ENCODE data around the gene GSE1. TPM values are rescaled to one million over a fixed set of nuclear protein-coding genes. Genes with fewer than 3 reads are reported as not detected.

GSE1 gene
- total and polyA plus RNA-seq, 5 donors from 2014 or later: 0.38 to 17.1 (median 0.55) TPM

DNA sequence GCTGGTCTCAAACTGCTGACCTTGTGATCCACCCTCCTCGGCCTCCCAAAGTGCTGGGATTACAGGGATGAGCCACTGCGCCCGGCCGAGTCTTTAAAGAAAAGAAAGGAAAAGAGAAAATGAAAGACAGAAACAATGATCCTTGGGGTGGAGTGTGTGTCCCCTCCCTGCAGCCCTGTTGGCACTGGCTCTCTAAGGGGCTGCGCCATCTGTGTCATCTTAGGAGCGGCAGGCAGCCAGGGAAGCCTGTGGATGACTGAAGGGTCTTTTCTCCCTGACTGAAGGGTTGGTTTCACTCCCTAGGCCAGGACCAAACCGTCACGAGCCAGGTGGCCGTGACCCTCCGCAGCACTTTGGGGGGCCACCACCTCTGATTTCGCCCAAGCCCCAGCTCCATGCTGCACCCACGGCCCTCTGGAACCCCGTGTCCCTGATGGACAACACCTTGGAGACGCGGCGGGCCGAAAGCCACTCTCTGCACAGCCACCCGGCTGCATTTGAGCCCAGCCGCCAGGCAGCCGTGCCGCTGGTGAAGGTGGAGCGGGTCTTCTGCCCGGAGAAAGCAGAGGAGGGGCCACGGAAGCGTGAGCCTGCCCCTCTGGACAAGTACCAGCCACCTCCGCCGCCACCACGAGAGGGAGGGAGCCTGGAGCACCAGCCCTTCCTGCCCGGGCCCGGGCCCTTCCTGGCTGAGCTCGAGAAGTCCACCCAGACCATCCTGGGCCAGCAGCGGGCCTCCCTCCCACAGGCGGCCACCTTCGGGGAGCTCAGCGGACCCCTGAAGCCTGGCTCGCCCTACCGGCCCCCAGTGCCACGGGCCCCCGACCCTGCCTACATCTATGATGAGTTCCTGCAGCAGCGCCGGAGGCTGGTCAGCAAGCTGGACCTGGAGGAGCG, 48.0 kb downstream of the GSE1 start:
- H3K27ac ChIP-seq (ENCODE audit: insufficient read depth, low read length, poor library complexity, severe bottlenecking): no peak overlapping the region
- no peak for ATAC-seq (ENCODE audit: low read depth in 2 of 2)
- Mint-ChIP-seq H3K9me3 (no peaks in the 10 kb centered on the region), H3K36me3 (peaks cover 26% of the 10 kb centered on the region), H3K4me1 (peaks cover 0 to 3% (median 0%) of the 10 kb centered on the region in 4 donors), H3K27ac (no peak overlapping the region), H3K4me3 (no peak overlapping the region), H3K27me3 (no peaks in the 10 kb centered on the region)
- no peak for DNase-seq
- H3K9me3 ChIP-seq (ENCODE audit: control insufficient read depth in 2 of 2, low read length in 2 of 2): no peaks in the 10 kb centered on the region
- peaks cover 21% of the 10 kb centered on the region for H3K36me3 ChIP-seq (ENCODE audit: control insufficient read depth, insufficient read depth, low read length)
- no peaks in the 10 kb centered on the region for H3K27me3 ChIP-seq (ENCODE audit: control insufficient read depth, insufficient read depth, low read length)
- H3K4me3 ChIP-seq (ENCODE audit: low read depth, low read length): no peak overlapping the region
- no peaks in the 10 kb centered on the region for H3K4me1 ChIP-seq (ENCODE audit: control insufficient read depth, insufficient read depth, low read length, poor library complexity, severe bottlenecking)

DNA sequence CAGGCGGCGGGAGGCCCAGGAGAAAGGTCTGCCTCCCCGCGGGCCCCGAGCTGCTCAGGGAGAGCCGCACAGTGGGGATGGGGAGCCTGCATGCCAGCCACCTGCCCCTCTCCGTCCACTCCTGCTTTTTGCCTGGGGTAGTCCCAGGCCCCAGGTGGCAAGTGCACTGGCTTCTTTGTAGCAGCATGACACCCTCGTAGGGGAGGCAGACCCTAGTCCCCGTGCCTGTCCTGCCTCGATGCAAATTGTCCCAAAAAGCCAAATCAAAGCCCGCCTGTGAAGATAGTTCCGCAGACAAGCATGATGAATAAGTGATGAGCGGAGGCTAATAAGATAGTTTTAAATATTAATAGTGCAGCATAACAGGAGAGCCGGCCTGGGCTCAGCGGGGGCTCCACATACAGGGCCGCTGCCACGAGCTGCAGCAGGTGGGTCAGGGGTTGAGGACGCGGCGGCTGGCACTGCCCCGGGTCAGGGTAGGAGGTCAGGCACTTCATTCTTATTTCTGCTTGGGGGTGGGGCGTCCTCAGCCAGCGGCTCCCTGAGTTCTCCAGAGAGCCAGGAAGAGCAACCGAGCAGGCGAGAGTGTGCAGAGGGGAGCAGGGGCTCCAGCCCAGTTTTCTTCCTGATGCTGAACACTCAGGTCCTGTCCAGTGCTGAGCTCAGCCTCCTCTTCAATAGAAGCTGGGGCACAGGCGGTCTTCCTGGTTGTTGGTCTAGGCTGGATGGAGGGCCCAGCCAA, 48.8 kb downstream of the GSE1 start:
- Histone ChIP-seq H3K27me3 (ENCODE audit: control insufficient read depth, insufficient read depth, low read length) (no peaks in the 10 kb centered on the region), H3K4me1 (ENCODE audit: control insufficient read depth, insufficient read depth, low read length, poor library complexity, severe bottlenecking) (no peaks in the 10 kb centered on the region), H3K9me3 (ENCODE audit: control insufficient read depth in 2 of 2, low read length in 2 of 2) (no peaks in the 10 kb centered on the region), H3K4me3 (ENCODE audit: low read depth, low read length) (no peak overlapping the region), H3K36me3 (ENCODE audit: control insufficient read depth, insufficient read depth, low read length) (peaks cover 27% of the 10 kb centered on the region), H3K27ac (ENCODE audit: insufficient read depth, low read length, poor library complexity, severe bottlenecking) (no peak overlapping the region)
- ATAC-seq (ENCODE audit: low read depth in 2 of 2) (no peak), DNase-seq (no peak)
- Mint-ChIP-seq H3K4me1 (peaks cover 0 to 3% (median 0%) of the 10 kb centered on the region in 4 donors), H3K27ac (no peak overlapping the region), H3K4me3 (no peak overlapping the region), H3K36me3 (peaks cover 27% of the 10 kb centered on the region), H3K27me3 (no peaks in the 10 kb centered on the region), H3K9me3 (no peaks in the 10 kb centered on the region)

DNA sequence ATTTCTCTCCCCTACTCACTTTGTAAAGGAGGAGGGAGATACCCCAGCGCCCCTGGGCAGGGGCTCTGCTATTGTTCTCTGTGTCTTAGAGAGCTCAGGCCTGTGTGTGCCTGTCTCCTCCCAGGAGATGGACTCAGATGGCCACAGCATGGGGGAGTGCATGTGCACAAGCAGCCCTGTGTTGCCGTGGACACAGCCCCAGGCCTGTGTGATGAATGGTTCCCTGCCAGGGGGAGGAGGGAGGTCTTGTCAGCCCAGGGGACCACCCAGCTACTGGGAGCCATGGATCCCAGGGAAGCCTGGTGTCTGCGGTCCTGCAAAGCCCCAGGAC, 49.3 kb downstream of the GSE1 start:
- Histone ChIP-seq H3K27ac (ENCODE audit: insufficient read depth, low read length, poor library complexity, severe bottlenecking) (no peak overlapping the region), H3K4me1 (ENCODE audit: control insufficient read depth, insufficient read depth, low read length, poor library complexity, severe bottlenecking) (no peaks in the 10 kb centered on the region), H3K4me3 (ENCODE audit: low read depth, low read length) (no peak overlapping the region), H3K27me3 (ENCODE audit: control insufficient read depth, insufficient read depth, low read length) (no peaks in the 10 kb centered on the region), H3K36me3 (ENCODE audit: control insufficient read depth, insufficient read depth, low read length) (peaks cover 28% of the 10 kb centered on the region), H3K9me3 (ENCODE audit: control insufficient read depth in 2 of 2, low read length in 2 of 2) (no peaks in the 10 kb centered on the region)
- DNase-seq (no peak), ATAC-seq (ENCODE audit: low read depth in 2 of 2) (no peak)
- Mint-ChIP-seq H3K27me3 (no peaks in the 10 kb centered on the region), H3K27ac (no peak overlapping the region), H3K36me3 (peaks cover 27% of the 10 kb centered on the region), H3K4me1 (peaks cover 0 to 3% (median 0%) of the 10 kb centered on the region in 4 donors), H3K9me3 (no peaks in the 10 kb centered on the region), H3K4me3 (no peak overlapping the region)

DNA sequence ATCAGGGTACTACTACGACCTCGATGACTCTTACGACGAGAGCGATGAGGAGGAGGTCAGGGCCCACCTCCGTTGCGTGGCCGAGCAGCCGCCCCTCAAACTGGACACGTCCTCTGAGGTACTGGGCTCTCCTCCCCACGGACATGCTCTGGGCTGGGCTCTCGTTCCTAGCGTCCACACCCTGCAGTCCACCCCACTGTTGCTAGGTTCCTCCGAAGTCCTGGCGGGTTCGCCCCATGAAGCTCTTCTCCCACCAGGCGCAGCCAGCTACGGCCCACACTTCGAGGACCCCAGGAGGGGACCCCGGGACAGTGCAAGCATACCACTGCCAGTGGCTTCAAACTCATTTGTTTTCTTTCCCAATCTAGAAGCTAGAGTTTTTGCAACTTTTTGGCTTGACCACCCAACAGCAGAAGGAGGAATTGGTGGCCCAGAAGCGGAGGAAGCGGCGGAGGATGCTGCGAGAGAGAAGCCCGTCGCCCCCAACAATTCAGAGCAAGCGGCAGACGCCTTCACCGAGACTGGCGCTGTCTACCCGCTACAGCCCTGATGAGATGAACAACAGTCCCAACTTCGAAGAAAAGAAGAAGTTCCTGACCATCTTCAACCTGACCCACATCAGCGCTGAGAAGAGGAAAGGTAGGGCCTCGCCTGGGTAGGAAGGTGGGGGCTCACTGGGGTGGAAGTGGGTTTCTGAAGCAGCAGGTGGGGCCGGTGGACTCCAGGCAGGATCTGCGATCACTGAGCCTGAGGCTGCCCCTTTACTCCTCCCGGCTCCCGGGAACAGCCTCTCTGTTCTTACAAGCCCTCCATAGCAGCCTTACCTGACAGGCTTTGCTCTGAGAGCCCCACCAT, 50.1 kb downstream of the GSE1 start:
- Mint-ChIP-seq H3K4me1 (peaks cover 0 to 3% (median 0%) of the 10 kb centered on the region in 4 donors), H3K36me3 (peaks cover 23% of the 10 kb centered on the region), H3K9me3 (no peaks in the 10 kb centered on the region), H3K27me3 (no peaks in the 10 kb centered on the region), H3K27ac (no peak overlapping the region), H3K4me3 (no peak overlapping the region)
- ATAC-seq (ENCODE audit: low read depth in 2 of 2): no peak
- H3K9me3 ChIP-seq (ENCODE audit: control insufficient read depth in 2 of 2, low read length in 2 of 2): no peaks in the 10 kb centered on the region
- H3K4me1 ChIP-seq (ENCODE audit: control insufficient read depth, insufficient read depth, low read length, poor library complexity, severe bottlenecking): no peaks in the 10 kb centered on the region
- no peak overlapping the region for H3K27ac ChIP-seq (ENCODE audit: insufficient read depth, low read length, poor library complexity, severe bottlenecking)
- no peaks in the 10 kb centered on the region for H3K27me3 ChIP-seq (ENCODE audit: control insufficient read depth, insufficient read depth, low read length)
- DNase-seq: no peak
- H3K4me3 ChIP-seq (ENCODE audit: low read depth, low read length): no peak overlapping the region
- H3K36me3 ChIP-seq (ENCODE audit: control insufficient read depth, insufficient read depth, low read length): peaks cover 28% of the 10 kb centered on the region

DNA sequence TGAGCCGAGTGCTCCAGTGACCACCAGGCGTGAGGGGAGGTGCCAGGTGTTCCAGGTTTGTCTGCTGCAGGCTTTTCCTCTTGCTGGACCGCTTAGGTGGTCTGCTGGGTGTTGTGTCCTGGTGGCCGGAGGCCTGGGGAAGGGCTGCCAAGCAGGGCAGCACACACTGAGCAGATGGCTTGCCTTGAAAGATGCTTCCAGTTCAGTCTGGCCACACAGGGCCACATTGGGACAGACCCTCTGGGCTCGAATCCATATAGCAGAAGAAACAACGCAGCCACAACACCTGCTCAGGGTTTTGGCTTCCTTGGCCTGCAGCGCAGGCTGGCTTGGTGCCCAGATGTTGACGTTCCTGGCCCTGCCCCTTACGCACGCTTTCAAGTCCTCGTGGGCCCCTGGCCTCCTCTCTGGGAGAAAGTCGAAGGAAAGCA, 50.8 kb downstream of the GSE1 start:
- ATAC-seq (ENCODE audit: low read depth in 2 of 2): no peak
- no peak overlapping the region for H3K27ac ChIP-seq (ENCODE audit: insufficient read depth, low read length, poor library complexity, severe bottlenecking)
- Mint-ChIP-seq H3K4me3 (no peak overlapping the region), H3K27ac (no peak overlapping the region), H3K36me3 (peaks cover 23% of the 10 kb centered on the region), H3K9me3 (no peaks in the 10 kb centered on the region), H3K4me1 (peaks cover 0 to 3% (median 0%) of the 10 kb centered on the region in 4 donors), H3K27me3 (no peaks in the 10 kb centered on the region)
- DNase-seq: no peak
- H3K4me3 ChIP-seq (ENCODE audit: low read depth, low read length): no peak overlapping the region
- no peaks in the 10 kb centered on the region for H3K27me3 ChIP-seq (ENCODE audit: control insufficient read depth, insufficient read depth, low read length)
- no peaks in the 10 kb centered on the region for H3K9me3 ChIP-seq (ENCODE audit: control insufficient read depth in 2 of 2, low read length in 2 of 2)
- H3K36me3 ChIP-seq (ENCODE audit: control insufficient read depth, insufficient read depth, low read length): peaks cover 33% of the 10 kb centered on the region
- no peaks in the 10 kb centered on the region for H3K4me1 ChIP-seq (ENCODE audit: control insufficient read depth, insufficient read depth, low read length, poor library complexity, severe bottlenecking)

DNA sequence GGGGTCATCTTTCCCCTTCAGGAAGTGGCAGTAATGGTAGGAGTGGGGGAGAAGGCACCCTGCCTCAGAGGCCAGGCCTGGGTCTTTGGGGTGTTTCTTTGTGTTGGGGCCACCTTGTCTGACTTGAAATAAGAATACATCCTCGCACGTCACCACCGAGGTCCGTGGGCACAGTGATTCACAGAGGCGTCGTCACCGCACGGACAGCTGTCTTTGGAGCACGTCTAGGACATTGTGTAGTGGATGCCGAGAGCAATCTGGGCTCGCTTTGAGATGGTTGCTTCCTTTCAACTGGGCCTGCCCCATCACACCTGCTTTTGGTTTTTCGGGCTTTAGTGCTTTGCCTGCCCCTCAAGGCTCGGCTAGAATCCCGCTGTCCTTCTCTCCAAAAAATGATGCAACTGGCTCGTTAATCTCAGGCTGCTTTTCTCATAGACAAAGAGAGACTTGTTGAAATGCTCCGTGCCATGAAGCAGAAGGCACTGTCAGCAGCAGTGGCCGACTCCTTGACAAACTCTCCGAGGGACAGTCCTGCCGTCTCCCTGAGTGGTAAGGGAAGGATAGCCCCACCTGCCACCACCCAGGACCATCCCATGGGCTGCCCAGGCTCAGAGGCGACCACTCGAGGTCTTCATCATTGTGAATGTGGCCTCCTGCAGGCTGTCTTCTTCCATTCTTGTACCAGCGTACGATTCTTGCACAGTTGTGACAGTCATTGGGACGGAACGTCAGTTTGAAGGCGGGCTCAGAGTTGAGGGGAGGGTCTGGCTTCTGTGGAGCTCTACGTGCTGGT, 51.7 kb downstream of the GSE1 start:
- Histone ChIP-seq H3K36me3 (ENCODE audit: control insufficient read depth, insufficient read depth, low read length) (peaks cover 36% of the 10 kb centered on the region), H3K27ac (ENCODE audit: insufficient read depth, low read length, poor library complexity, severe bottlenecking) (no peak overlapping the region), H3K27me3 (ENCODE audit: control insufficient read depth, insufficient read depth, low read length) (no peaks in the 10 kb centered on the region), H3K4me3 (ENCODE audit: low read depth, low read length) (no peak overlapping the region), H3K4me1 (ENCODE audit: control insufficient read depth, insufficient read depth, low read length, poor library complexity, severe bottlenecking) (no peaks in the 10 kb centered on the region), H3K9me3 (ENCODE audit: control insufficient read depth in 2 of 2, low read length in 2 of 2) (no peaks in the 10 kb centered on the region)
- peaks cover 21% of the 10 kb centered on the region for H3K36me3 Mint-ChIP-seq
- peak overlapping the region in 1 of 3 donors; percentile 26 for H3K27ac Mint-ChIP-seq
- H3K4me1 Mint-ChIP-seq: peaks cover 0 to 3% (median 0%) of the 10 kb centered on the region in 4 donors
- H3K27me3 Mint-ChIP-seq: no peaks in the 10 kb centered on the region
- H3K4me3 Mint-ChIP-seq: no peak overlapping the region
- no peak for DNase-seq
- no peak for ATAC-seq (ENCODE audit: low read depth in 2 of 2)
- no peaks in the 10 kb centered on the region for H3K9me3 Mint-ChIP-seq

DNA sequence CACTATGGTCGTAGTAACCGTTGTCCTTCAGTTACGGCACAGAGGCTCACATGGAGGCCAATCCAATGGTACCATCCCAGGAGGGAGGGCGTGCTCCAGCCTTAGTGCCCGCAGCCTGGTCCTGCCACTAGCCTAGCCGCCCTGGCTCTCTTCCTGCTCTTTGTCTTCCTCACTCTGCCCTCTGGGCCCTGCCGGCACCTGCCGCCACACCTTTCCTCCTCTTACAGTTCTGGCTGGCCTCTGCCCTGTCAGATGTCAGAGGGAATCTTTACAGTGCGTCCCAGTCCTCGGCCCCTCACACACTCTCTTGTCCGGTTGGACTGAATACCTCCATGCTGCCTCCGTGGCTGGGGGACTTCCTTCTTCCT, 52.2 kb downstream of the GSE1 start:
- Mint-ChIP-seq H3K27ac (peak overlapping the region in 1 of 3 donors; percentile 55), H3K9me3 (no peaks in the 10 kb centered on the region), H3K36me3 (peaks cover 23% of the 10 kb centered on the region), H3K4me1 (peaks cover 0 to 3% (median 0%) of the 10 kb centered on the region in 4 donors), H3K4me3 (no peak overlapping the region), H3K27me3 (no peaks in the 10 kb centered on the region)
- no peaks in the 10 kb centered on the region for H3K9me3 ChIP-seq (ENCODE audit: control insufficient read depth in 2 of 2, low read length in 2 of 2)
- no peaks in the 10 kb centered on the region for H3K4me1 ChIP-seq (ENCODE audit: control insufficient read depth, insufficient read depth, low read length, poor library complexity, severe bottlenecking)
- no peak overlapping the region for H3K4me3 ChIP-seq (ENCODE audit: low read depth, low read length)
- no peak overlapping the region for H3K27ac ChIP-seq (ENCODE audit: insufficient read depth, low read length, poor library complexity, severe bottlenecking)
- ATAC-seq (ENCODE audit: low read depth in 2 of 2): no peak
- no peaks in the 10 kb centered on the region for H3K27me3 ChIP-seq (ENCODE audit: control insufficient read depth, insufficient read depth, low read length)
- no peak for DNase-seq
- H3K36me3 ChIP-seq (ENCODE audit: control insufficient read depth, insufficient read depth, low read length): peaks cover 42% of the 10 kb centered on the region

All from CD4-positive, CD25-positive, alpha-beta regulatory T cell (primary cell).